ENCODE data around the gene ANK2. TPM values are rescaled to one million over a fixed set of nuclear protein-coding genes. Genes with fewer than 3 reads are reported as not detected.

Gene ANK2
- total RNA-seq, 1 donor from 2014 or later: 4.5 TPM

- H3K27ac Mint-ChIP-seq: no peak overlapping the region
- TF ChIP-seq, protein P1, sequence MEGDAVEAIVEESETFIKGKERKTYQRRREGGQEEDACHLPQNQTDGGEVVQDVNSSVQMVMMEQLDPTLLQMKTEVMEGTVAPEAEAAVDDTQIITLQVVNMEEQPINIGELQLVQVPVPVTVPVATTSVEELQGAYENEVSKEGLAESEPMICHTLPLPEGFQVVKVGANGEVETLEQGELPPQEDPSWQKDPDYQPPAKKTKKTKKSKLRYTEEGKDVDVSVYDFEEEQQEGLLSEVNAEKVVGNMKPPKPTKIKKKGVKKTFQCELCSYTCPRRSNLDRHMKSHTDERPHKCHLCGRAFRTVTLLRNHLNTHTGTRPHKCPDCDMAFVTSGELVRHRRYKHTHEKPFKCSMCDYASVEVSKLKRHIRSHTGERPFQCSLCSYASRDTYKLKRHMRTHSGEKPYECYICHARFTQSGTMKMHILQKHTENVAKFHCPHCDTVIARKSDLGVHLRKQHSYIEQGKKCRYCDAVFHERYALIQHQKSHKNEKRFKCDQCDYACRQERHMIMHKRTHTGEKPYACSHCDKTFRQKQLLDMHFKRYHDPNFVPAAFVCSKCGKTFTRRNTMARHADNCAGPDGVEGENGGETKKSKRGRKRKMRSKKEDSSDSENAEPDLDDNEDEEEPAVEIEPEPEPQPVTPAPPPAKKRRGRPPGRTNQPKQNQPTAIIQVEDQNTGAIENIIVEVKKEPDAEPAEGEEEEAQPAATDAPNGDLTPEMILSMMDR (IDR thresholded peaks at IDR 0.05): no peak
- ATAC-seq (ENCODE audit: low read depth) (no peak), DNase-seq (no peak)
- no peaks in the 10 kb centered on the region for H3K9me3 Mint-ChIP-seq
- H3K4me3 Mint-ChIP-seq: no peak overlapping the region
- ChIA-PET POLR2A (no interaction called here), CTCF (no interaction called here)
- H3K36me3 Mint-ChIP-seq (ENCODE audit: low read depth): no peaks in the 10 kb centered on the region
- intact Hi-C loops (cut with micrococcal nuclease): no loop called here
- no peaks in the 10 kb centered on the region for H3K27me3 Mint-ChIP-seq
- no peaks in the 10 kb centered on the region for H3K4me1 Mint-ChIP-seq
Measured at GRCh38 chr4:113080624-113081023, 31.2 kb downstream of the ANK2 start.

DNA sequence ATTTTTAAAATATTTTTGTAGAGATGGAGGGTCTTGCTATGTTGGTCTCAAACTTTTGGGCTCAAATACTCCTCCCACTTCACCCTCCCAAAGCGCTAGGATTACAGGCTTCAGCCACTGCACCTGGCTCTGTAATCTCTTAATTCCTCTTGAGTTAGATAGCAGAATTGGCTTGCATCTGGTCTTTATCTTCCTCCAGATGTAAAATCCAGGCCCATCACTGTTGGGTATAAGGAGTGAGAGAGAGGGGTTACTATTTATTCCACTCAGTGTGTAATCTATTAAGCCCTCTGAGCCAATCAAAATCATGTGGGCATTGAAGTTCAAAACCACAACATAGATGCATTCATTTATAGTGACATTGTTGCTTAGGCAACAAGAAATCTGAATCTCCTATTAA lies 33.9 kb downstream of the ANK2 start:
- no peak overlapping the region for H3K4me3 Mint-ChIP-seq
- no peak overlapping the region for H3K27ac Mint-ChIP-seq
- H3K4me1 Mint-ChIP-seq: no peaks in the 10 kb centered on the region
- ChIA-PET CTCF (no interaction called here), POLR2A (no interaction called here)
- H3K9me3 Mint-ChIP-seq: no peaks in the 10 kb centered on the region
- intact Hi-C loops (cut with micrococcal nuclease): no loop called here
- TF ChIP-seq, protein P1 (IDR thresholded peaks at IDR 0.05): no peak
- ATAC-seq (ENCODE audit: low read depth) (no peak), DNase-seq (no peak)
- no peaks in the 10 kb centered on the region for H3K27me3 Mint-ChIP-seq
- no peaks in the 10 kb centered on the region for H3K36me3 Mint-ChIP-seq (ENCODE audit: low read depth)

DNA sequence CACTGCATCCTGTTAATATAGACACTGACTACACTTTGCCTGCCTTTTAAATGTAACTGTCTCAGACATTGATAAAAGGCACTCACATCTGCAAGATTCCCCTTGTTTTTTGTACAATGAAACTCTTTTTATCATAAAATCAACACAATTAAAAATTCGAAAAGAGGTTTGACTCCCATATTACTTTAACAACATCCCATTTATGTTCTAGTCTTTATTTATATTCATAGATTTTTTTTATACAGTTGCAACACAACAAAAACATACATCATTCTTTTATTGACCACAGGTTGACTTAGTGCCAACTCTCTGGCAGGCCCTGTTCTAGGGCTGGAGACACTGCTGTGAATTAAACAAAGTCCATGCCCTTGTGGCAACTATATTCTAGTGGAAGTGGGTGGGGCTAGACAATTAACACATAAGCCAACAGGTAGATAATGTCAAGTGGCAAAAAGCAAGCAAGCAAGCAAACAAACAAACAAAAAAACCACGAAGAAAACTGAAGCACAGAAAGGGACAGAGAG lies 36.8 kb downstream of the ANK2 start:
- ChIA-PET POLR2A (no interaction called here), CTCF (no interaction called here)
- ATAC-seq (ENCODE audit: low read depth) (no peak), DNase-seq (no peak)
- no peaks in the 10 kb centered on the region for H3K36me3 Mint-ChIP-seq (ENCODE audit: low read depth)
- H3K27ac Mint-ChIP-seq: no peak overlapping the region
- no peaks in the 10 kb centered on the region for H3K4me1 Mint-ChIP-seq
- intact Hi-C loops (cut with micrococcal nuclease): no loop called here
- no peaks in the 10 kb centered on the region for H3K9me3 Mint-ChIP-seq
- TF ChIP-seq, protein P1 (IDR thresholded peaks at IDR 0.05): no peak
- H3K4me3 Mint-ChIP-seq: no peak overlapping the region
- no peaks in the 10 kb centered on the region for H3K27me3 Mint-ChIP-seq

GRCh38 chr4:113088050-113088449 lies 38.6 kb downstream of the ANK2 start:
- POLR2A ChIA-PET: no interaction called here
- H3K36me3 Mint-ChIP-seq (ENCODE audit: low read depth): no peaks in the 10 kb centered on the region
- DNase-seq (no peak), ATAC-seq (ENCODE audit: low read depth) (no peak)
- no peaks in the 10 kb centered on the region for H3K4me1 Mint-ChIP-seq
- no peak overlapping the region for H3K4me3 Mint-ChIP-seq
- TF ChIP-seq, protein P1 (IDR thresholded peaks at IDR 0.05): no peak
- H3K9me3 Mint-ChIP-seq: no peaks in the 10 kb centered on the region
- intact Hi-C loops (cut with micrococcal nuclease): no loop called here
- CTCF ChIA-PET: no interaction called here
- H3K27me3 Mint-ChIP-seq: no peaks in the 10 kb centered on the region
- H3K27ac Mint-ChIP-seq: no peak overlapping the region

GRCh38 chr4:113090954-113091353 lies 41.5 kb downstream of the ANK2 start:
- H3K27ac Mint-ChIP-seq: no peak overlapping the region
- ATAC-seq (ENCODE audit: low read depth): no peak
- no peaks in the 10 kb centered on the region for H3K9me3 Mint-ChIP-seq
- intact Hi-C loops (cut with micrococcal nuclease): no loop called here
- ChIA-PET CTCF (no interaction called here), POLR2A (no interaction called here)
- H3K4me3 Mint-ChIP-seq: no peak overlapping the region
- no peaks in the 10 kb centered on the region for H3K4me1 Mint-ChIP-seq
- H3K36me3 Mint-ChIP-seq (ENCODE audit: low read depth): no peaks in the 10 kb centered on the region
- DNase-seq: no peak
- TF ChIP-seq, protein P1 (IDR thresholded peaks at IDR 0.05): no peak
- H3K27me3 Mint-ChIP-seq: no peaks in the 10 kb centered on the region
